Stimulated activated CD8-positive, alpha-beta memory T cell treated with anti-CD3 and anti-CD28 coated beads, Interleukin-15, amount 100 ng/mL, for 24 hours (primary cell): ENCODE data around the gene TIGD1.
"Not testable (repeated sequence)": the region's sequence is repeated elsewhere in the genome, so short reads cannot be mapped to it uniquely, and the experiment has no call there.

ENCODE experiments used
- DNase-seq: peaks from one replicate; pipeline ENCODE4 v3.0.0-alpha.2; 2020; ENCODE audit warnings: low read depth

TIGD1 gene

GRCh38 chr2:232570481-232570880 is 20.1 kb upstream of the TIGD1 start:
- not testable (repeated sequence) for DNase-seq

GRCh38 chr2:232569541-232569940 is 19.2 kb upstream of the TIGD1 start:
- no peak for DNase-seq

GRCh38 chr2:232568161-232568560 is 17.8 kb upstream of the TIGD1 start:
- no peak for DNase-seq

DNA sequence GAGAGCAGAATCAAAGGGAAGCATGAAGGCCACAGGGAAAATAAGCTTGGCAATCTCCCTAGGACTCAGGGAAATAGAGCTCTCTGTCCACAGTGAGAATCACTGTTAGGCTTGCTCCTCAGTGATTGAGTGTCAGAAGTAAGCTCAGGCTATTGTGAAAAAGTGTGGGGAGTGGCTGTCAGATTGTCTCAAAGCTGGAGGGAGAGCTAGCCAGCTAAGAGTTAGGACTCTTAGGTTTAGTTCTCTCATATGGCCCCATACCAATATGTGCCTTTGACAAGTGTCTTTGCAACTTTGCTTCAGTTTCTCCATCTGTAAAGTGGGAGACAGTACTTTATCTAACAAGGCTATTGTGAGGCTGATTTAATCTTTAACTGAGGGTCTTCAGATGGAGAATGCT is 17.4 kb upstream of the TIGD1 start:
- no peak for DNase-seq

- DNase-seq: no peak
Measured at GRCh38 chr2:232563580-232563979, 13.2 kb upstream of the TIGD1 start.

DNA sequence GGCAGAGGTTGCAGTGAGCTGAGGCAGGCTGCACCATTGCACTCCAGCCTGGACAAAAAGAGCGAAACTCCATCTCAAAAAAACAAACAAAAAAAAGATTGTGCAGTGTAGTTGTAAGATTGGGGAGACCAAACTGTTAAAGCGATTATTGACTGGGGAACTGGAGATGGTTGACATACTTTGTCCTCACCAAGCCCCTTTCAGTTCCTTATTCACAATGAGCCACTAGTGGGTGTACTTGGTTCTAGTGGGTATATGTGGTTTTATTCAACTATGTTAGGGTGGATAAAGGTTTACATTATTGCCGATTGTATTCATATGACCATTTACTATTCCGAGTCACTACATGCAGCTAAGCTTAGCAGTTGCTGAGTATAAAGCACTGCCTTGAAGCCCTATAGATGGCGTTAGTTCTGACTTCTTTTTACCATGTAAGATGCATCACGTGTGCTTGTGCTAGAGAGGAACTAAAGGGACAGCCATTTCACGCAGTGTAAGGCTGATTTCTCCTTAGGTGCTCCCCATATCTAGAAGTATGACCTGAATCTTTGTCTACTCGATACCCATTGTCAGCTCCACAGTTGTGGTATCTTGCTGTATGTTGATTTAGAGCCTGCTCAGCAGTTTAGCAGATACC is 12.3 kb upstream of the TIGD1 start:
- no peak for DNase-seq

DNA sequence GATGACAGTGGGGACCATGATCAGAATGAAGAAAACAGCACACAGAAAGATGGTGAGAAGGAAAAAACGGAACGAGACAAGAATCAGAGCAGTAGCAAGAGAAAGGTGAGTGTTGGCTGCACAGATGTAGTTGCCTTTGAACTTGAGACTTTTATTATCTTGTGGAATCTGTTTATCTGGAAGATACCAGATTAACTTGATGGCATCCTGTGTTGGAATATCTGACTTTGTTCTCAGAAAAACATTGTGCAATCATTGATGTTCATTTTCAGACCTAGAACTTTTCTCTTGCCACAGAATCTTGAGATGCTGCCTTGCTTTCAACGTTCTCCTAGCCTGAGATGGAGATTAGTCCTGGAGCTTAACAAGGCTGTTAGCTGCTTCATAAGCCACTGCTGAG is 6.1 kb upstream of the TIGD1 start:
- no peak for DNase-seq

GRCh38 chr2:232551776-232552175 is 1.4 kb upstream of the TIGD1 start:
- DNase-seq: no peak

DNA sequence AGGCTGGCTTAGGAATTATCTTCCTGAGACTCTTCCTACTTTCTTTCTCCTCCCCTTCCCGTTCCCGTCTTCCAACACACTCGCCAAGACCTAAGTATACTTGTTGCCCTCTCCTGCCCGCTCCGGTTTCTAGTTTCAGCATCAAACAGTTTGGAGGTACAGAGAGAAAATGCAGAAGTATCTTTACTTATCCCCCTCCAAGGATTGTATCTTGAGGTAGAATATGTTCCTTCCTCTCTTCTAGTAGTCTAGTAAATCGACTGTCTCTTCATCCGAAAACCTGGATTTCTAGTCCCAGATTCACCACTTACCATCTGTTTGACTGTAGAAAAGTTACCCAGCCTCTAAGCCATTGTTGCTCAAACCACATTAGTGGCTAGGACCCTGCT is 887 bp upstream of the TIGD1 start:
- no peak for DNase-seq

GRCh38 chr2:232549655-232550353 is 553 bp downstream of the TIGD1 start:
- DNase-seq: no peak

- no peak for DNase-seq
Measured at GRCh38 chr2:232547991-232548390, 2.4 kb downstream of the TIGD1 start.

- no peak for DNase-seq
Measured at GRCh38 chr2:232545511-232546375, 4.6 kb downstream of the TIGD1 start.

DNA sequence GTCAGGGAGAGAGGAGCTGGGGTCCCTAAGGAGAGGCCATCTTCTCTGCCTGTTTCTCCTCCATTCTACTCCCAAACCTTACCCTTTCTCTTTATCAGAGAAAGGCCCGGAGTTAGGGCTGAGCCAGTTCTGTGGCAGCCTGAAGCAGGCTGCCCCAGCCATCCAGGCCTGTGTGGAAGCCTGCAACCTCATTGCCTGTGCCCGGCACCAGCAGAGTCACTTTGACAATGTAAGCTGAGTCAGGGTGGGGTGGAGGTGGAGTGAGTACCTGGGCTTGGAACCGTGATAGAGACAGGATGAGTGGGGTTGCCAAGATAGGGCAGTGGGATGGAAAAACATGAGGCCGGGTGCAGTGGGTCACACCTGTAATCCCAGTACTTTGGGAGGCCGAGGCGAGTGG is 5.7 kb downstream of the TIGD1 start:
- no peak for DNase-seq

GRCh38 chr2:232543928-232544631 is 6.3 kb downstream of the TIGD1 start:
- no peak for DNase-seq

DNA sequence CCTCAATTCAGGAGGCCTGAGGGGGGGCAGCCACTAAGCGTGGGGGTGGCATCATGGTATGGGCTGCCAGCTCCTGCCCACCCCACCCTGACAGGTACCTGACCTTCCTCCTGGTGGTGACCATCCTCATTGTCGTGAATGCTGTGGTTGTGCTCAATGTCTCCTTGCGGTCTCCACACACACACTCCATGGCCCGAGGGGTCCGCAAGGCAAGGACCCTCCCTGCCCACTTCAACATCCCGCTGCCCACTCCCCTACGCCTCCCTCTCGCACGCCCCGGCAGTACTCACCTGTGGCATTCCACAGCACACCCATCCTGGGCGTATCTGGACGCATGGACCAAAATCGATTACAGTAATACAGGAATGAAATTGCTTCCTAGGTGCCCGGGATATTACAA is 6.9 kb downstream of the TIGD1 start:
- DNase-seq: no peak

DNA sequence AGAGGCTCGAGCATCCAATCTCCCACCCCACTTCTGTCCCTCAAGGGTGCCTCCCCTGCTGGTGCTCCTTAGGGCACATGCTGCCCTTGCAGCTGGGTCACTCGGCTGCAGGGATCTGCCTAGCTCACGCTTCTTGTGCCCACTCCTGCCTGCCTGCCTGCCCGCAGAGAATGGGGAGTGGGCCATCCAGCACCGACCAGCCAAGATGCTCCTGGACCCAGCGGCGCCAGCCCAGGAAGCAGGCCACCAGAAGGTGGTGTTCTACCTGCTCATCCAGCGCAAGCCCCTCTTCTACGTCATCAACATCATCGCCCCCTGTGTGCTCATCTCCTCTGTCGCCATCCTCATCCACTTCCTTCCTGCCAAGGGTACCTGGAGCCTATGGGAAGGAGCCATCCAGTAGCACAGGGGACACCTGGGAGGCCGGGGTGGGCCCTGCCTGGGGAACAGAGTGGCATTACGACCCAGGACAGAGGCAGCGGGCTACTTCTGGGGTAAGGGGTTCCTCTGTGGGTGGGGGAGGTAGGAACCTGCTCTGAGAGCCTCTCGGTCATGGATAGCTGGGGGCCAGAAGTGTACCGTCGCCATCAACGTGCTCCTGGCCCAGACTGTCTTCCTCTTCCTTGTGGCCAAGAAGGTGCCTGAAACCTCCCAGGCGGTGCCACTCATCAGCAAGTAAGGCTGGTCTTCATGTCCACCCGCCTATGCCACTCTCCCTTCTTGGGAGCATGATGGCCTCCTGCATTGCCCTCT is 7.5 kb downstream of the TIGD1 start:
- DNase-seq: no peak

- DNase-seq: no peak
Measured at GRCh38 chr2:232541961-232542714, 8.2 kb downstream of the TIGD1 start.

GRCh38 chr2:232541195-232541960 is 9.0 kb downstream of the TIGD1 start:
- DNase-seq: no peak

GRCh38 chr2:232540441-232541041 is 9.8 kb downstream of the TIGD1 start:
- no peak for DNase-seq
